ENCODE measurements around the gene ZFPM1. TPM values are rescaled to one million over a fixed set of nuclear protein-coding genes. Genes with fewer than 3 reads are reported as not detected.

The ZFPM1 gene
- total RNA-seq, 1 experiment from 2014 or later = 24.1 TPM

DNA sequence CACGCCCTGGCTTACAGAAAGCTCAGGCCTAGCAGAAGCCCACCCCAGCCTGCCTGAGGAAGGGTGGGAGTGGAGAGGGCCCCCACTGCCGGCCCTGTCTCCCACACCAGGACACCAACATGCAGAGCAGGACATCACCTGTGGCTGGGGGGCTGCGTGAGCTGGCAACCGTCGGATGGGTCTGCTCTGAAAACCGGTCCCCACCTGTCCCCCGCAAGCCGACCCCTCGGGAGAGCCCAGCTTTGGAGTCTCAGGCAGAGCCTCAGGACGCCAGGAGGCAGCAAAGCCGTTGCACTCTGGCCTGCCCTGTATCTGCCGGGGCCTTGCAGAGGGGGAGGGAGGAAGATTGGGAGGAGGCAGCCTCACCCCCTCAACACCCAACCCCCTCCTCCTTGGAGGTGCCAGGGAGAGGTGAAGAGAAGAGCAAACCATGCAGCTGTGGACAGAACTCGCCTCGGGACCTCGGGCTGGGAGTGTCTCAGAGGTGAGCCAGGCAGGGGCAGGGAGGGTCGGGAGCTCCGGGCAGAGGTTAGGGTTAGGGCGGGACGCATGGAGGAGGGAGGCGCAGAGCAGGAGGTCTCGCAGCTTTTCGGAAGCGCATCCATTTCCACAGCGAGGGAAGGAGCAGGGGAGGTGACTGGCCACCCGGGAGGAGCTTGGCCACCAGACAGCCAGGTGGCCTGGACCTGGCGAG is 86.7 kb downstream of the ZFPM1 start:
- H3K36me3 Mint-ChIP-seq (ENCODE audit: insufficient read depth, unreplicated experiment) = peaks cover 40% of the 10 kb centered on the region
- CTCF ChIA-PET = interaction anchor here (1.7 kb wide), 1 partner anchor 31 kb away, joined by 5 read pairs; no protein-coding TSS in a partner anchor
- intact Hi-C loops (cut with micrococcal nuclease; ENCODE audit: unreplicated experiment) = no loop called here

DNA sequence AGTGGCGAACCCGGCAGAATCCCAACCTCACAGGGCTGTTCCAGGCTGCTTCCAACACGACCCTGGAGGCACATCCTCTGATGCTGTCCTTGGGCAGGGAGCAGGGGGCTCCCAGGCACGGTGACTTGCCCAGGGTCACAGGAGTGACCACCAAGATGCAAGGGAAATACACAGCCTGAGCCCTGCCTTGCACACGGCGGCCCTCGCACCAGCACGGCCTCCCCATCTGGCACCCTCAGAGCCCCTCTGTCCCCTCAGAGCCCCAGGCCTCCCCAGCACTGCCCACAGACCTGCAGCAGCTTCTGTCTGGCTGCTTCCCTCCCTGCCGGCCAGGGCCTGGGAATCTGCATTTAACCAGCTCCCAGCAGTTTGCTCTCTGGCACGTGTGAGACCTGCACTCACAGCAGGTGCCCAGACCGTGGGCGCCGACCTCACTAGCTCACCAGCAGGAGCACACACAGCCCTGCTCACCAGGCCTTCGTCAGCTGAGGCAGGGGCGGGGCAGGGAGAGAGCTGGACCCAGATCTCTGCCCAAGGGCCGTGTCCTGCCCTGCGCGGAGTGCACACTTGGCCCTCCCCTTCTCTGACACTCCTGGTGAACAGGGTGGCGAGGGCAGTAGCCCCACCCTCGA is 87.4 kb downstream of the ZFPM1 start:
- Mint-ChIP-seq H3K4me3 (ENCODE audit: unreplicated experiment) (no peak overlapping the region), H3K9me3 (ENCODE audit: unreplicated experiment) (peaks cover 12% of the 10 kb centered on the region), H3K27me3 (ENCODE audit: insufficient read depth, unreplicated experiment) (peaks cover 1% of the 10 kb centered on the region), H3K27ac (ENCODE audit: unreplicated experiment) (no peak overlapping the region), H3K36me3 (ENCODE audit: insufficient read depth, unreplicated experiment) (peaks cover 34% of the 10 kb centered on the region), H3K4me1 (ENCODE audit: low read depth, unreplicated experiment) (no peaks in the 10 kb centered on the region)
- BruUV-seq (replicated peaks) = no TSS peak
- POLR2A ChIA-PET = interaction anchor here (0.6 kb wide), 1 partner anchor 34 kb away, joined by 5 read pairs; no protein-coding TSS in a partner anchor
- CTCF ChIA-PET = no interaction called here
- Histone ChIP-seq H3K9me3 (peaks cover 26% of the 10 kb centered on the region), H3K4me3 (ENCODE audit: low read depth, low read length) (no peak overlapping the region), H3K27me3 (replicated peaks; ENCODE audit: control insufficient read depth, insufficient read depth, low read length) (no peaks in the 10 kb centered on the region; the same call in 1 of the 2 replicates), H3K36me3 (ENCODE audit: control insufficient read depth, insufficient read depth, low read length) (no peaks in the 10 kb centered on the region; the same call in 1 of the 2 replicates), H3K4me1 (0 out of 2 replicates have a peak, but pooled peaks cover 3% of the 10 kb centered on the region)
- DNase-seq = no peak
- TF ChIP-seq, protein P1, sequence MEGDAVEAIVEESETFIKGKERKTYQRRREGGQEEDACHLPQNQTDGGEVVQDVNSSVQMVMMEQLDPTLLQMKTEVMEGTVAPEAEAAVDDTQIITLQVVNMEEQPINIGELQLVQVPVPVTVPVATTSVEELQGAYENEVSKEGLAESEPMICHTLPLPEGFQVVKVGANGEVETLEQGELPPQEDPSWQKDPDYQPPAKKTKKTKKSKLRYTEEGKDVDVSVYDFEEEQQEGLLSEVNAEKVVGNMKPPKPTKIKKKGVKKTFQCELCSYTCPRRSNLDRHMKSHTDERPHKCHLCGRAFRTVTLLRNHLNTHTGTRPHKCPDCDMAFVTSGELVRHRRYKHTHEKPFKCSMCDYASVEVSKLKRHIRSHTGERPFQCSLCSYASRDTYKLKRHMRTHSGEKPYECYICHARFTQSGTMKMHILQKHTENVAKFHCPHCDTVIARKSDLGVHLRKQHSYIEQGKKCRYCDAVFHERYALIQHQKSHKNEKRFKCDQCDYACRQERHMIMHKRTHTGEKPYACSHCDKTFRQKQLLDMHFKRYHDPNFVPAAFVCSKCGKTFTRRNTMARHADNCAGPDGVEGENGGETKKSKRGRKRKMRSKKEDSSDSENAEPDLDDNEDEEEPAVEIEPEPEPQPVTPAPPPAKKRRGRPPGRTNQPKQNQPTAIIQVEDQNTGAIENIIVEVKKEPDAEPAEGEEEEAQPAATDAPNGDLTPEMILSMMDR (IDR thresholded peaks at IDR 0.05; ENCODE audit: insufficient read depth in 1 of 2, low read depth in 1 of 2, low read length in 1 of 2, severe bottlenecking in 1 of 2, unreplicated experiment in 1 of 2) = no peak
- intact Hi-C loops (cut with micrococcal nuclease; ENCODE audit: unreplicated experiment) = no loop called here

More for the DNA sequence above, 86.7 kb downstream of the ZFPM1 start:
- 0 out of 2 replicates have a peak, but pooled peaks cover 3% of the 10 kb centered on the region for H3K4me1 ChIP-seq
- Mint-ChIP-seq H3K27me3 (ENCODE audit: insufficient read depth, unreplicated experiment) (no peaks in the 10 kb centered on the region), H3K4me1 (ENCODE audit: low read depth, unreplicated experiment) (no peaks in the 10 kb centered on the region), H3K27ac (ENCODE audit: unreplicated experiment) (no peak overlapping the region), H3K9me3 (ENCODE audit: unreplicated experiment) (peaks cover 12% of the 10 kb centered on the region), H3K4me3 (ENCODE audit: unreplicated experiment) (no peak overlapping the region)
- H3K36me3 ChIP-seq (ENCODE audit: control insufficient read depth, insufficient read depth, low read length) = no peaks in the 10 kb centered on the region; the same call in 1 of the 2 replicates
- TF ChIP-seq, protein P1 (IDR thresholded peaks at IDR 0.05; ENCODE audit: insufficient read depth in 1 of 2, low read depth in 1 of 2, low read length in 1 of 2, severe bottlenecking in 1 of 2, unreplicated experiment in 1 of 2) = no peak
- POLR2A ChIA-PET = no interaction called here
- no TSS peak for BruUV-seq (replicated peaks)
- peaks cover 26% of the 10 kb centered on the region for H3K9me3 ChIP-seq
- DNase-seq = no peak
- no peak overlapping the region for H3K4me3 ChIP-seq (ENCODE audit: low read depth, low read length)
- no peaks in the 10 kb centered on the region; the same call in 1 of the 2 replicates for H3K27me3 ChIP-seq (replicated peaks; ENCODE audit: control insufficient read depth, insufficient read depth, low read length)

DNA sequence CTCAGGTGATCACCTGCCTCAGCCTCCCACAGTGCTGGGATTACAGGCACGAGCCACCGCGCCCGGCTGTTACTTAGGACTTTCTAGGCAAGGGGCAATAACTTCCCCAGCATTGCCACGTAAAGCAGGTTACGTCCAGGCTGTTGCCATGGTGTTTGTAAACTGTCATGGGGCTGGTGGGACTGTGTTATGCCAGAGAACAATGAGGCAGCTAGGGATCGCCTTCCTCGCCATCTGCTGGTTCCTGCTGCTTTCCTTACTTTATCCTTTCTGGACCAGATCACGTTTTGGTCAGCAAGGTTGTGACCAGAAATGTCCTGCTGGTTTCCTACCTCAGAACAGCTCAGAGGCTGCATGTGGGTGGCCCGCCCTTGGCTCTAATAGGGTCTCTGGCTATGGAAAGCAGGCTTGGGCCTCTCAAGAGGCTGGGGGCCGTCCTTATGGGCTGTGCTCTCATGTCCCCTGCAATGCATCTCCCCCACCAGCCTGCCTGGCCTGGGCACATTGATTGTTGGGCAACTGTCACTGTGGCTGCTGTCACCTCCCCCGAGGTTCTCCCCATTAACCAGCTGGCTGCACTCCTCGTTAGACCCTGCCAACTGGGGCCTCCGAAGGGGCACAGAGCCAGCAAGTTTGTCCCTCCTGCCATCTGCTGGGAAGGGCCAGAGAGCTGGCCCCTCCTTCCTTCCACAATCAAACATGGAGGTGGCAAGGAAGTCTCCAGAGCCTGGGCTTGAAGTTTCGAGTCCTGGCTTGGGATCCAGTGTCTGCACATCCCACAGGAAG is 88.9 kb downstream of the ZFPM1 start:
- Histone ChIP-seq H3K27me3 (replicated peaks; ENCODE audit: control insufficient read depth, insufficient read depth, low read length) (peaks cover 1% of the 10 kb centered on the region; the same call in 1 of the 2 replicates), H3K9me3 (peaks cover 26% of the 10 kb centered on the region), H3K4me3 (ENCODE audit: low read depth, low read length) (no peak overlapping the region), H3K4me1 (0 out of 2 replicates have a peak, but pooled peaks cover 3% of the 10 kb centered on the region), H3K36me3 (ENCODE audit: control insufficient read depth, insufficient read depth, low read length) (no peaks in the 10 kb centered on the region)
- Mint-ChIP-seq H3K4me1 (ENCODE audit: low read depth, unreplicated experiment) (no peaks in the 10 kb centered on the region), H3K9me3 (ENCODE audit: unreplicated experiment) (peaks cover 12% of the 10 kb centered on the region), H3K36me3 (ENCODE audit: insufficient read depth, unreplicated experiment) (peaks cover 28% of the 10 kb centered on the region), H3K4me3 (ENCODE audit: unreplicated experiment) (no peak overlapping the region), H3K27ac (ENCODE audit: unreplicated experiment) (no peak overlapping the region), H3K27me3 (ENCODE audit: insufficient read depth, unreplicated experiment) (peaks cover 12% of the 10 kb centered on the region)
- TF ChIP-seq, protein P1 (IDR thresholded peaks at IDR 0.05; ENCODE audit: insufficient read depth in 1 of 2, low read depth in 1 of 2, low read length in 1 of 2, severe bottlenecking in 1 of 2, unreplicated experiment in 1 of 2) = no peak
- BruUV-seq (replicated peaks) = no TSS peak
- intact Hi-C loops (cut with micrococcal nuclease; ENCODE audit: unreplicated experiment) = no loop called here
- ChIA-PET POLR2A (no interaction called here), CTCF (no interaction called here)
- no peak for DNase-seq

Data from Caco-2 (cell line).